HEK293 (cell line): Measurements from ENCODE around the gene SIGLEC15.
"Not testable (repeated sequence)": the region's sequence is repeated elsewhere in the genome, so short reads cannot be mapped to it uniquely, and the experiment has no call there.

Experiments used
- CTCF ChIA-PET: fragments of 350-600 bp; formaldehyde crosslinking; extraction: SDS; loops from one replicate; lab custom pipeline; 2021; ENCODE audit warnings: antibody characterized with exemption; lab: Yijun Ruan, JAX
- POLR2A ChIA-PET: fragments of 300-600 bp; formaldehyde crosslinking; extraction: SDS; loops from one replicate; lab custom pipeline; 2020; ENCODE audit warnings: antibody characterized with exemption, inconsistent platforms; lab: Yijun Ruan, JAX
- H3K27ac ChIP-seq: fragments of 200-500 bp; sonication (Bioruptor generic); 2 replicates; pipeline ENCODE4 v1.5.1; 2014; ENCODE audit warnings: low read depth, low read length, control low read depth, inconsistent platforms; ENCODE audit errors: extremely low read depth
- H3K36me3 ChIP-seq, 2 experiments: fragments of 200-500 bp in 1 of 2; sonication (Bioruptor generic) in 1 of 2; 1 replicate in 1 of 2; 2 replicates in 1 of 2; pipeline ENCODE4 v1.5.1; 2014 to 2017; ENCODE audit warnings: inconsistent platforms in 2 of 2, low read length in 2 of 2; ENCODE audit not compliant: control insufficient read depth in 2 of 2, insufficient read depth in 1 of 2
- H3K4me1 ChIP-seq: fragments of 200-500 bp; sonication (Bioruptor generic); 2 replicates; pipeline ENCODE4 v1.5.1; 2014; ENCODE audit warnings: mild to moderate bottlenecking, low read length, inconsistent platforms; ENCODE audit not compliant: control insufficient read depth, insufficient read depth
- H3K4me3 ChIP-seq: 2 replicates; pipeline ENCODE4 v1.5.1; 2011; ENCODE audit warnings: low read depth, mild to moderate bottlenecking, control low read depth, low read length, moderate library complexity
- H3K9me3 ChIP-seq: fragments of 200-500 bp; sonication (Bioruptor generic); 2 replicates; pipeline ENCODE4 v1.5.1; 2014; ENCODE audit warnings: low read depth, low read length, inconsistent platforms; ENCODE audit not compliant: control insufficient read depth, insufficient read depth
- IKZF3 ChIP-seq: fragments of 450-650 bp; IDR thresholded peaks from 2 replicates; pipeline ENCODE4 v1.5.0; 2018; ENCODE audit warnings: missing biosample characterization, mild to moderate bottlenecking, missing genetic modification characterization, moderate library complexity
- TCF7L2 ChIP-seq: IDR thresholded peaks from 2 replicates; pipeline ENCODE4 v1.6.1; 2011; ENCODE audit warnings: low read depth, mild to moderate bottlenecking, inconsistent platforms, low read length, moderate library complexity, borderline replicate concordance
- ZNF10 ChIP-seq: fragments of 450-650 bp; formaldehyde crosslinking; IDR thresholded peaks from 2 replicates; pipeline ENCODE4 v1.5.1; 2017; ENCODE audit warnings: missing biosample characterization, missing genetic modification characterization
- ZNF274 ChIP-seq, 2 experiments: fragments of 200-500 bp in 1 of 2; fragments of 450-650 bp in 1 of 2; sonication (Bioruptor generic) in 1 of 2; formaldehyde crosslinking in 1 of 2; IDR thresholded peaks; 2 replicates each; pipeline versions ENCODE4 v1.5.1 to v1.6.1; 2014 to 2016; ENCODE audit warnings: borderline replicate concordance in 1 of 2, inconsistent platforms in 1 of 2, low read length in 1 of 2, missing biosample characterization in 1 of 2, missing genetic modification characterization in 1 of 2
- ZNF324 ChIP-seq: fragments of 450-650 bp; formaldehyde crosslinking; IDR thresholded peaks from 2 replicates; pipeline ENCODE4 v1.5.1; 2016; ENCODE audit warnings: missing biosample characterization, missing genetic modification characterization
- ZNF366 ChIP-seq: fragments of 450-650 bp; formaldehyde crosslinking; conservative IDR thresholded peaks from 2 replicates; pipeline ENCODE4 v1.5.1; 2016; ENCODE audit warnings: missing biosample characterization, missing genetic modification characterization
- ZNF510 ChIP-seq: fragments of 450-650 bp; formaldehyde crosslinking; IDR thresholded peaks from 2 replicates; pipeline ENCODE4 v1.5.1; 2018; ENCODE audit warnings: mild to moderate bottlenecking, missing genetic modification characterization, missing biosample characterization; ENCODE audit not compliant: insufficient replicate concordance
- ZNF560 ChIP-seq: fragments of 450-650 bp; formaldehyde crosslinking; IDR thresholded peaks from 2 replicates; pipeline ENCODE4 v1.5.1; 2017; ENCODE audit warnings: missing biosample characterization, missing genetic modification characterization, borderline replicate concordance
- ZNF561 ChIP-seq: fragments of 450-650 bp; IDR thresholded peaks from 2 replicates; pipeline ENCODE4 v1.5.1; 2018; ENCODE audit warnings: missing biosample characterization, missing genetic modification characterization, borderline replicate concordance
- ZNF610 ChIP-seq: fragments of 450-650 bp; formaldehyde crosslinking; IDR thresholded peaks from 2 replicates; pipeline ENCODE4 v1.5.1; 2016; ENCODE audit warnings: missing biosample characterization, missing genetic modification characterization, borderline replicate concordance
- ZNF785 ChIP-seq: fragments of 450-650 bp; formaldehyde crosslinking; IDR thresholded peaks from 2 replicates; pipeline ENCODE4 v1.5.1; 2016; ENCODE audit warnings: missing biosample characterization, missing genetic modification characterization
- ZSCAN30 ChIP-seq: fragments of 450-650 bp; IDR thresholded peaks from 2 replicates; pipeline ENCODE4 v1.5.1; 2018; ENCODE audit warnings: missing biosample characterization, mild to moderate bottlenecking, missing genetic modification characterization, moderate library complexity
- TF ChIP-seq, protein P1 (sequence below): fragments of 450-650 bp; formaldehyde crosslinking; IDR thresholded peaks from 2 replicates; pipeline ENCODE4 v1.5.1; 2016; ENCODE audit warnings: missing biosample characterization, missing genetic modification characterization
- TF ChIP-seq, protein P2 (sequence below): sonication (generic); formaldehyde crosslinking; IDR thresholded peaks from 2 replicates; pipeline ENCODE4 v1.8.1; 2022; ENCODE audit warnings: mild to moderate bottlenecking, moderate library complexity, missing genetic modification reagents
- TF ChIP-seq, protein P3 (sequence below): fragments of 450-650 bp; formaldehyde crosslinking; IDR thresholded peaks from 2 replicates; pipeline ENCODE4 v1.5.1; 2016; ENCODE audit warnings: missing biosample characterization, missing genetic modification characterization

The SIGLEC15 gene

DNA sequence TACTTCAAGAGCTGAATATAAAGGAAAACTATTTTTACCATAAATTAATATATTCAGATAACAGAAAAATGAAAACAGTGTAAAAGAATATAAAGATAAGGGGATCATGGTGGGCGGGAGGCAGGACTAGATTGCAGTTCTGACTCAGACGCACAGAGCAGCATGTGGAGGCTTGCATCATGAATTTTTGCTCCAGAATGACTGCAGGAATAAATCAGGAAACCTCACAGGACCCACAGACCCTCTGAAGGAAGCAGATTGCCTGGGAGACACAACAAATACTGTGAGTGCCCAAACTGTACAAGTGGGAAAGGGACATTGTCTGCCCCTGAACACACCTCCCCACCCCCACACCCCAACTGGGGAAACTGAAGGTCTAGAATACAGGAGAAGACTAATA, 19.2 kb upstream of the SIGLEC15 start (continued):
- TF ChIP-seq, protein P1, sequence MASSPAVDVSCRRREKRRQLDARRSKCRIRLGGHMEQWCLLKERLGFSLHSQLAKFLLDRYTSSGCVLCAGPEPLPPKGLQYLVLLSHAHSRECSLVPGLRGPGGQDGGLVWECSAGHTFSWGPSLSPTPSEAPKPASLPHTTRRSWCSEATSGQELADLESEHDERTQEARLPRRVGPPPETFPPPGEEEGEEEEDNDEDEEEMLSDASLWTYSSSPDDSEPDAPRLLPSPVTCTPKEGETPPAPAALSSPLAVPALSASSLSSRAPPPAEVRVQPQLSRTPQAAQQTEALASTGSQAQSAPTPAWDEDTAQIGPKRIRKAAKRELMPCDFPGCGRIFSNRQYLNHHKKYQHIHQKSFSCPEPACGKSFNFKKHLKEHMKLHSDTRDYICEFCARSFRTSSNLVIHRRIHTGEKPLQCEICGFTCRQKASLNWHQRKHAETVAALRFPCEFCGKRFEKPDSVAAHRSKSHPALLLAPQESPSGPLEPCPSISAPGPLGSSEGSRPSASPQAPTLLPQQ (tag by site-specific recombination), result no peak
- no peak for TF ChIP-seq ZNF10
- no peak for TF ChIP-seq ZNF785 (tag by site-specific recombination)
- TF ChIP-seq, all 188 proteins: peak for 0

DNA sequence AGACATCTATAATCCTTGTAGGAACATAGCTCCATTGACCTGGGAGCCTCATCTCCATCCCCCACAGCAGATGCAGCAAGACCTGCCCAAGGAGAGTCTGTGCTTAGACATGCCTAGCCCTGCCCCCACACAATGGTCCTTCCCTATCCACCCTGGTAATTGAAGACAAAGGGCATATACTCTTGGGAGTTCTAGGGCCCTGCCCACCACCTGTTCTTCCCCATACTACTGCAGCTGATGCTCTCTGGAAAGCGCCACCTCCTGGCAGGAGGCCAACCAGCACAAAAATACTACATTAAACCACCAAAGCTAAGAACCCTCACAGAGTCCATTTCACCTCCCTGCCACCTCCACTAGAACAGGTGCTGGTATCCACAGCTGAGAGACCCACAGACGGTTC, 18.3 kb upstream of the SIGLEC15 start:
- POLR2A ChIA-PET, H3K9me3 ChIP-seq, H3K4me1 ChIP-seq, H3K4me3 ChIP-seq, H3K36me3 ChIP-seq, H3K27ac ChIP-seq: not testable (repeated sequence)
- CTCF ChIA-PET, result interaction anchor here (0.6 to 2.9 kb wide), 15 partner anchors 14 to 279 kb away, joined by 3 to 14 read pairs (median 3); partner anchors contain the start of gene SLC14A1

DNA sequence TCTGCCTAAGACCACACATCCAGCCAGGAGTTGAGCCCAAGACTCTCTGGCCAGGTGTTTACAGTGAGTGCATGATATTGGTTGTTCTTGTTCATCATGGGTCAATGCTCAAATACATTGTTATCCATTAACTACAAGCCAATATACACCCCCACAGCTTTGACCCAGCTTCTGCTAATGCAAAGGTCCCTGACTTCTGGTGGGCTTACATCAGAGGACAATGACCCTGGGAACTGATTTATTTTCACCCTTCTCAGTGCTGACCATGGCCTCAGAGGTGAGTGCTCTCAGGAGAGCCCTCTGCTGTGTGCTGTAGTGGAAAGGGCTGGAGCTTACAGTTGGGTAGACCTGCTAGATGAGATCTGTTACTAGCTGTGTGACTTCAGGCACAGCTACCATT, 10.7 kb upstream of the SIGLEC15 start:
- POLR2A ChIA-PET, H3K4me3 ChIP-seq, CTCF ChIA-PET, H3K36me3 ChIP-seq, H3K9me3 ChIP-seq, H3K4me1 ChIP-seq, H3K27ac ChIP-seq: not testable (repeated sequence)

DNA sequence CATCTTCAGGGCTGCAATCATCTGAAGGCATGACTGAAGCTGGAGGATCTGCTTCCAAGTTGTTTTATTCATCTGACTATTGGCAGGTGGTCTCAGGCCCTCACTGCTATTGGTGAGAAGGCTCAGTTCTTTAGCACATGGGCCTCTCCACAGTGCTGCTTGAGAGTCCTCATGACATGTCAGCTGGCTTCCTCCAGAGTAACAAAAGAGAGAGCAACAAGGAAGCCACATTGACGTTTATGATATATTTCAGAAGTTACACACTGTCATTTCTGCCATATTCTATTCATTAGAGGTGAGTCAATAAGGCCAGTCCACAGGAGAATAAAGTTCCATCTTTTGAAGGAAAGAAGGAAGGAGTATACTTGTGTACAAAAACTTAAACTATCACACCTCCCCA, 7.9 kb upstream of the SIGLEC15 start:
- Histone ChIP-seq H3K4me1 (no peaks in the 10 kb centered on the region), H3K4me3 (no peak overlapping the region)
- CTCF ChIA-PET, result interaction anchor here (1.1 kb wide), 1 partner anchor 22 kb away, joined by 3 read pairs; no protein-coding TSS in a partner anchor
- POLR2A ChIA-PET, result no interaction called here
- TF ChIP-seq, protein P2, sequence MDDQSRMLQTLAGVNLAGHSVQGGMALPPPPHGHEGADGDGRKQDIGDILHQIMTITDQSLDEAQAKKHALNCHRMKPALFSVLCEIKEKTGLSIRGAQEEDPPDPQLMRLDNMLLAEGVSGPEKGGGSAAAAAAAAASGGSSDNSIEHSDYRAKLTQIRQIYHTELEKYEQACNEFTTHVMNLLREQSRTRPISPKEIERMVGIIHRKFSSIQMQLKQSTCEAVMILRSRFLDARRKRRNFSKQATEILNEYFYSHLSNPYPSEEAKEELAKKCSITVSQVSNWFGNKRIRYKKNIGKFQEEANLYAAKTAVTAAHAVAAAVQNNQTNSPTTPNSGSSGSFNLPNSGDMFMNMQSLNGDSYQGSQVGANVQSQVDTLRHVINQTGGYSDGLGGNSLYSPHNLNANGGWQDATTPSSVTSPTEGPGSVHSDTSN (CRISPR knock-in tag), result no peak
- TF ChIP-seq ZNF324 (tag by site-specific recombination), result no peak
- no peak for TF ChIP-seq ZNF561 (tag by site-specific recombination)
- TF ChIP-seq, all 188 proteins: peak for 0
- Histone ChIP-seq H3K36me3 (no peaks in the 10 kb centered on the region), H3K9me3 (no peaks in the 10 kb centered on the region), H3K27ac (no peak overlapping the region)

DNA sequence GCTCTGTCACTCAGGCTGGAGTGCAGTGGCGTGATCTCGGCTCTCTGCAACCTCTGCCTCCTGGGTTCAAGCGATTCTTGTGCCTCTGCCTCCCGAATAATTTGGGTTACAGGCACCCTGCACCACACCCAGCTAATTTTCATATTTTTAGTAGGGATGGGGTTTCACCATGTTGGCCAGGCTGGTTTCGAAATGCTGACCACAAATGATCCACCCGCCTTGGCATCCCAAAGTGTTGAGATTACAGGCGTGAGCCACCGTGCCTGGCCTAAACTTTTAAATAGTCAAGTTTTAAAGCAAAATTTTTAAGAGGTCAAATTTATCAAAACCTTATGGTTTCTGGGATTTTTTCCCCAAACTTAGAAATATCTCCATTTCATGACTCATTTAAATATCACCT, 6.7 kb upstream of the SIGLEC15 start:
- H3K4me1 ChIP-seq, H3K4me3 ChIP-seq, H3K36me3 ChIP-seq, CTCF ChIA-PET, H3K27ac ChIP-seq, POLR2A ChIA-PET, H3K9me3 ChIP-seq: not testable (repeated sequence)

DNA sequence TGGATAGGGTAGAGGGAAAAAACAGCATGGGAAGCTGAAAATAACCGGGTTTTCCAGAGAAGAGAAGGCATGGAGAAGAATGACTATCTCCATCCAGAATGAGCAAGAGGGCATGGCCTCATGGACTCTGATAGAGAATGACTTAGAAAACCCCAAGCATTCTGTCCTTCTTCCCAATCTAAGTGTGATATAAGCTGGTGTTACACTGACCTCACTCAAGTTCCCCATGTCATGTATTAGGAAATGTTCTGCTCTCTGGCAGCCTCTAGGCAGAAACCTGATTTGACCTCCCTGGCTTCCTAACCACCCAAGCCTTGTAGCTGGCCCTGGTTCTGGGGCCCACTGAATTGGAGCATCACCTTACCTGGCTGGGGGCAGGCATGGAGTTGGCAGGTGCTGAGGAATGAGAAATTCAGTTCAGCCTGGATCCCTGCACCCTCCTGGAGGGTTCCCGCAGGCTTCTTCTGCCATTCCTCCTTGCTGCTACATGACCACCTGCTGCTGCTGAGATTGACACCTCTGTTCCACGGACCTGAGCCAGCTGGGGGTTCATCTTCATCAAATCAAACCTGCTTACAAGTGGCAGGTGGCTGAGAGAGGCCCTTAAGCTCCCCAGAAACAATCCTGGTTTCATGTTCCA, 5.2 kb upstream of the SIGLEC15 start:
- H3K4me3 ChIP-seq, result no peak overlapping the region
- POLR2A ChIA-PET, result no interaction called here
- no peaks in the 10 kb centered on the region for H3K36me3 ChIP-seq
- H3K27ac ChIP-seq, result no peak overlapping the region
- CTCF ChIA-PET, result interaction anchor here (0.6 kb wide), 2 partner anchors 13 to 19 kb away, joined by 3 to 4 read pairs; no protein-coding TSS in a partner anchor
- H3K4me1 ChIP-seq, result no peaks in the 10 kb centered on the region
- H3K9me3 ChIP-seq, result no peaks in the 10 kb centered on the region
- no peak for TF ChIP-seq ZNF610 (tag by site-specific recombination)
- TF ChIP-seq ZNF274 (IDR thresholded peaks at IDR 0.05; ENCODE audit: low read length), result no peak
- TF ChIP-seq ZNF274 (tag by site-specific recombination; IDR thresholded peaks at IDR 0.05; ENCODE audit: borderline replicate concordance), result no peak
- no peak for TF ChIP-seq TCF7L2
- TF ChIP-seq ZNF510, result no peak
- TF ChIP-seq ZNF560 (tag by site-specific recombination), result no peak
- no peak for TF ChIP-seq IKZF3
- TF ChIP-seq ZNF324 (tag by site-specific recombination), result no peak
- no peak for TF ChIP-seq ZNF366 (tag by site-specific recombination)
- TF ChIP-seq, protein P2 (CRISPR knock-in tag), result no peak
- TF ChIP-seq, protein P3, sequence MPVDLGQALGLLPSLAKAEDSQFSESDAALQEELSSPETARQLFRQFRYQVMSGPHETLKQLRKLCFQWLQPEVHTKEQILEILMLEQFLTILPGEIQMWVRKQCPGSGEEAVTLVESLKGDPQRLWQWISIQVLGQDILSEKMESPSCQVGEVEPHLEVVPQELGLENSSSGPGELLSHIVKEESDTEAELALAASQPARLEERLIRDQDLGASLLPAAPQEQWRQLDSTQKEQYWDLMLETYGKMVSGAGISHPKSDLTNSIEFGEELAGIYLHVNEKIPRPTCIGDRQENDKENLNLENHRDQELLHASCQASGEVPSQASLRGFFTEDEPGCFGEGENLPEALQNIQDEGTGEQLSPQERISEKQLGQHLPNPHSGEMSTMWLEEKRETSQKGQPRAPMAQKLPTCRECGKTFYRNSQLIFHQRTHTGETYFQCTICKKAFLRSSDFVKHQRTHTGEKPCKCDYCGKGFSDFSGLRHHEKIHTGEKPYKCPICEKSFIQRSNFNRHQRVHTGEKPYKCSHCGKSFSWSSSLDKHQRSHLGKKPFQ (tag by site-specific recombination), result no peak
- no peak for TF ChIP-seq ZSCAN30 (tag by site-specific recombination)
